CD8-positive, alpha-beta memory T cell (primary cell): ENCODE results near the gene MRPL54. TPM values are rescaled to one million over a fixed set of nuclear protein-coding genes. Genes with fewer than 3 reads are reported as not detected.
"Not testable (repeated sequence)": the region's sequence is repeated elsewhere in the genome, so short reads cannot be mapped to it uniquely, and the experiment has no call there.

Experiments
- CTCF ChIA-PET: fragments of 350-600 bp; sonication (Branson Sonifier 250); formaldehyde crosslinking; loops from one replicate; lab custom pipeline; 2021; ENCODE audit warnings: antibody characterized with exemption; lab: Charles Lee
- POLR2A ChIA-PET: fragments of 350-600 bp; sonication (Branson Sonifier 250); formaldehyde crosslinking; loops from one replicate; lab custom pipeline; 2021; ENCODE audit warnings: antibody characterized with exemption; lab: Charles Lee
- DNase-seq, 5 donors: peaks; one replicate each; pipeline versions ENCODE4 v3.0.0 to v3.0.0-alpha.2; 2020 to 2022; ENCODE audit warnings: mixed read lengths in 1 of 5
- H3K27ac ChIP-seq: one replicate; pipeline ENCODE4 v1.7.0; 2013; ENCODE audit warnings: low read depth, mild to moderate bottlenecking, low read length, moderate library complexity
- H3K27me3 ChIP-seq: 2 replicates; pipeline ENCODE4 v1.7.0; 2013; ENCODE audit warnings: low read length, mild to moderate bottlenecking; ENCODE audit not compliant: insufficient read depth, poor library complexity, severe bottlenecking
- H3K36me3 ChIP-seq: 2 replicates; pipeline ENCODE4 v1.7.0; 2013; ENCODE audit warnings: mild to moderate bottlenecking, low read length, moderate library complexity; ENCODE audit not compliant: insufficient read depth
- H3K4me1 ChIP-seq: 2 replicates; pipeline ENCODE4 v1.7.0; 2013; ENCODE audit warnings: mild to moderate bottlenecking, low read length, moderate library complexity; ENCODE audit not compliant: insufficient read depth
- H3K4me3 ChIP-seq: 2 replicates; pipeline ENCODE4 v1.7.0; 2013; ENCODE audit warnings: mild to moderate bottlenecking, low read length
- H3K9me3 ChIP-seq: 2 replicates; pipeline ENCODE4 v1.7.0; 2013; ENCODE audit warnings: mild to moderate bottlenecking, low read length
- H3K27ac Mint-ChIP-seq, 8 donors: one replicate each; pipeline ENCODE4 v1.8.0; 2020 to 2021; ENCODE audit warnings: mixed read lengths in 8 of 8, mild to moderate bottlenecking in 6 of 8, inconsistent platforms in 3 of 8, moderate library complexity in 3 of 8
- H3K27me3 Mint-ChIP-seq, 2 donors: one replicate each; pipeline ENCODE4 v1.8.0; 2020 to 2021; ENCODE audit warnings: mixed read lengths in 2 of 2, mild to moderate bottlenecking in 1 of 2, moderate library complexity in 1 of 2
- H3K36me3 Mint-ChIP-seq, 3 donors: one replicate each; pipeline ENCODE4 v1.8.0; 2020 to 2021; ENCODE audit warnings: mixed read lengths in 3 of 3, inconsistent platforms in 1 of 3, mild to moderate bottlenecking in 1 of 3
- H3K4me1 Mint-ChIP-seq, 3 donors: one replicate each; pipeline ENCODE4 v1.8.0; 2020 to 2021; ENCODE audit warnings: mixed read lengths in 3 of 3, inconsistent platforms in 1 of 3, mild to moderate bottlenecking in 1 of 3
- H3K4me3 Mint-ChIP-seq, 7 donors: one replicate each; pipeline ENCODE4 v1.8.0; 2020 to 2021; ENCODE audit warnings: mixed read lengths in 7 of 7, mild to moderate bottlenecking in 6 of 7, moderate library complexity in 4 of 7, inconsistent platforms in 2 of 7
- H3K9me3 Mint-ChIP-seq, 5 donors: one replicate each; pipeline ENCODE4 v1.8.0; 2020 to 2022; ENCODE audit warnings: mixed read lengths in 5 of 5, mild to moderate bottlenecking in 3 of 5, moderate library complexity in 2 of 5, inconsistent platforms in 1 of 5
- polyA plus RNA-seq: library from polyadenylated mRNA; unstranded; fragments of 300-500 nt; fragmentation: Illumina TruSeq; gene quantifications from one replicate; pipeline ENCODE4 v1.2.3, GENCODE V29; 2021
- total RNA-seq, 2 experiments: library from RNA; stranded (reverse); gene quantifications; one replicate each; pipeline ENCODE4 v1.2.3, GENCODE V29; 2021

The MRPL54 gene
- total and polyA plus RNA-seq, 3 experiments from 2014 or later, result 85.0 to 113 (median 95.3) TPM

DNA sequence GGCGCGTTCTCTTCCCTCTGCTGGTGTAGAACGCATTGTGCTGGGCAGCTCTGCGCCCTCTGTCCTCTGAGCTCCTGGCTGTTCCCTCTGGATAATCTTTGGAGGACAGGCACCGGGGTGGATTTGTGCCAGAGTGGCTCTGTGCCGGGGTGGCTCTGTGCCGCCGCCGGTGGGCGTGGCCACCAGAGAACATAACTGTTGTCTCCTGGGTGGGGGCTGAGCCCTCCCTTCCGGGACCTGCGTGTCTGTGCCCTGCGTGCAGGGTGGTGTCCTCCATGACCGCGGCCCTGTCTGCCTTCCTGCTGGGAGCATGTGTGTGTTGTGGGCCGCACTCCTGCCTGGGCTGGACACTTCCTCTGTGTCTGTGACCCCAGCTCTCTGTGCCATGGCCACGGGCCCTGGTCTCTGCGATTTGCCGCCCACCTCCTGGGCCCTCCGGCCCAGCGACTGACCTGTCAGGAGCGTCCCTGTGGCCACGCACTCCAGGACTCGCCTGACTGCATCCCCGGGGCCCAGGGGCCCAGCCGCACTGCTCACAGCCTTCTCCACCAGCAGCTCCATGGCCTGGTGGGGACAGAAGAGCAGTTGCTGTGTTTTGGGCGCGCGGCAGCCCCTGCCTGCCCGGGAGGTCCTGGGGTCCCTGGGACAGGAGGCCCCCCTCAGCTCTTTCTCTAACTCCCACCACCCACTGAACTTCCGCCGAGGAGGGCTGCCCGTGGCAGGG is 46.1 kb downstream of the MRPL54 start:
- peak overlapping the region in 4 of 8 donors; percentile 29 to 82 (median 74) for H3K27ac Mint-ChIP-seq
- no peaks in the 10 kb centered on the region for H3K36me3 Mint-ChIP-seq
- Histone ChIP-seq H3K27me3 (no peaks in the 10 kb centered on the region), H3K9me3 (no peaks in the 10 kb centered on the region), H3K36me3 (no peaks in the 10 kb centered on the region), H3K27ac (no peak overlapping the region), H3K4me3 (no peak overlapping the region), H3K4me1 (peaks cover 28% of the 10 kb centered on the region)
- ChIA-PET POLR2A (no interaction called here), CTCF (interaction anchor here (1.1 kb wide), 1 partner anchor 11 kb away, joined by 3 read pairs; no protein-coding TSS in a partner anchor)
- no peaks in the 10 kb centered on the region for H3K9me3 Mint-ChIP-seq
- H3K4me3 Mint-ChIP-seq, result peak overlapping the region in 1 of 7 donors; percentile 61
- no peak for DNase-seq
- peaks cover 40 to 68% (median 44%) of the 10 kb centered on the region in 3 donors for H3K4me1 Mint-ChIP-seq
- no peaks in the 10 kb centered on the region for H3K27me3 Mint-ChIP-seq

- Histone ChIP-seq H3K27ac (no peak overlapping the region), H3K4me3 (no peak overlapping the region), H3K9me3 (no peaks in the 10 kb centered on the region), H3K36me3 (no peaks in the 10 kb centered on the region), H3K27me3 (no peaks in the 10 kb centered on the region), H3K4me1 (peaks cover 38% of the 10 kb centered on the region)
- H3K27me3 Mint-ChIP-seq, result no peaks in the 10 kb centered on the region
- H3K9me3 Mint-ChIP-seq, result no peaks in the 10 kb centered on the region
- CTCF ChIA-PET, result no interaction called here
- H3K27ac Mint-ChIP-seq, result peak overlapping the region in 4 of 8 donors; percentile 82 to 90 (median 84)
- H3K4me1 Mint-ChIP-seq, result peaks cover 48 to 73% (median 50%) of the 10 kb centered on the region in 3 donors
- DNase-seq, result no peak
- POLR2A ChIA-PET, result no interaction called here
- no peak overlapping the region for H3K4me3 Mint-ChIP-seq
- no peaks in the 10 kb centered on the region for H3K36me3 Mint-ChIP-seq
These were observed 47.6 kb downstream of the MRPL54 start for GRCh38 chr19:3809881-3810707.

DNA sequence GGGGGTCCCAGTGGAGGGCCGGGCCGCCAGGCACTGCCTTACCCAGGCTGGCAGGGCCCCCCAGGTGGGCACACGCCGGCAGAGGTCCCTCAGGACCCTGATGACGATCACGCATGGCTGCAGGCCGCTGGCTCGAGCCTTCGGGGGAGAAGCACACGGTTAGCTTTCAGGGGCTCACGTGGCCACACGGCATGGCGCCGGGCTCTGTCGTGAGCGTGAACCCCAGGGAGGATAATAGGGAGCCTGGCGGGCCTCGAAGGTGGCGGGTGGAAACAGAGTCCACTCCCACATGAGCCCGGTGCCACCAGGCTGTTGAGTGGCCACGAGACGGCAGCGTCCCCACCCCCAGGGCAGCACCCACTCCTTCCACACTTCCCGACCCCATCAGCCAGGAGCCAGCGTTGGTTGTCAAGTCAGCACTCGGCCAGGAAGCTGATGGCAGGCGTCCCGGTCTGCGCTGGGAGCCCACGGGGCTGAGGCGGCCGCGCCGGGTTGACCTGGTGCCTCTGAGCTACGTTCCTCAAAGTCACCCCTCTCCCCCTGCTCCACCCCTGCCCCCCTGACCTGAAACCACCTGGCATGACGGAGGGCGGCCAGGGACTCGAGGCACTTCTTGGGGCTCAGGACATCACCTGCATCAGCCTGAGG is 48.4 kb downstream of the MRPL54 start:
- H3K27ac Mint-ChIP-seq, result peak overlapping the region in 2 of 8 donors; percentile 43 to 70
- POLR2A ChIA-PET, result interaction anchor here (2.2 to 3.0 kb wide), 2 partner anchors 13 to 49 kb away, joined by 10 to 29 read pairs; partner anchors contain the start of genes APBA3 and MRPL54
- no peak overlapping the region for H3K27ac ChIP-seq

DNA sequence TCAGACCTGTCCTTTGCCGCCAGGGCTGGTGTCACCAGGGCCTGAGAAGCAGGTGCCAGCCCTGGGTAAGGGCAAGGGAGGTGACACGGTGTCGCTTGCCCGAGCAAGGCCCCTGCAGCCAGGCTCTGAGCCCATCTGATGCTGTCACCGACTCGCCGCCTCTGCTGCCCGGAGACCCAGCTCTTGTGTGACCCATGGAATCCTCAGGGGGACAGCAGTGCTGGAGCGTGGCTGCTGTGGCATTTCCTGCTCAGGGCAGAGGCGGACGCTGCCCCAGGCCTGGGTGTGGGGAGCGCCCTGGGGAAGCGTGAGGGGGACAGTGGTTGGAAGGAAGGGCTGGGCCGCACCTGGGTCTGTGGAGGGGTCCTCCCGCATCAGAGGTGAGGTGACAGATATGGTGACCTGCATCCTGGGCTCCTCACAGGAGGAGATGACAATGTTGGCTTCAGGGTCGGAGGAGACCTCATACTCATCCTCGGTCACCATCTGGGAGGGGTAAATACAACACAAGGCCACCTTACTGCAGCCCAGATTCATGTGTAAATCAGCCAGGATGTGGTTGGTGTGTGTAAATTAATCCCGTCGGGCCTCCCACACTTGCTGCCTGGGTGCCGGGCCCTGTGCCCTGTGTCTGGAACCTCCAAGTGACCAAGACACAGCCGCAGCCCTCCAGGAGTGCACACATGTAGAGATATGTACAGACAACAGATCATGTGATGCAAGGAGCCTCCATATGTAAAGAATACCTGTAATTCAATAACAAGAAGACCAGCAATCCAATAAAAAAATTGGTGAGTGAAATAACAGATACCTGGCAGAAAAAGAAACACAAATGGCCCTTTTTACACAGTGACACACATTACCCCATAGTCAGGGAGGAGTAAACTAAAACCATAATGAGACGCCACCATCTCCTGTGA is 51.3 kb downstream of the MRPL54 start:
- no peaks in the 10 kb centered on the region for H3K9me3 ChIP-seq
- H3K4me1 Mint-ChIP-seq, result peaks cover 35 to 54% (median 37%) of the 10 kb centered on the region in 3 donors
- no peaks in the 10 kb centered on the region for H3K36me3 Mint-ChIP-seq
- CTCF ChIA-PET, result interaction anchor here (1.6 to 3.7 kb wide), 3 partner anchors 9 to 51 kb away, joined by 4 to 16 read pairs (median 13); partner anchors contain the start of gene MRPL54
- H3K4me1 ChIP-seq, result peaks cover 46% of the 10 kb centered on the region
- no peaks in the 10 kb centered on the region for H3K9me3 Mint-ChIP-seq
- H3K27me3 Mint-ChIP-seq, result no peaks in the 10 kb centered on the region
- POLR2A ChIA-PET, result interaction anchor here (1.0 to 3.0 kb wide), 3 partner anchors 9 to 52 kb away, joined by 4 to 29 read pairs (median 5); partner anchors contain the start of genes APBA3, MATK and MRPL54
- peak overlapping the region; percentile 44 to 80 (median 76) for H3K4me3 Mint-ChIP-seq
- no peak overlapping the region for H3K27ac ChIP-seq
- peak overlapping the region; percentile 38 for H3K4me3 ChIP-seq
- H3K27me3 ChIP-seq, result no peaks in the 10 kb centered on the region
- DNase-seq, result peak in 1 of 5 donors; percentile 28
- H3K27ac Mint-ChIP-seq, result peak overlapping the region; percentile 88 to 98 (median 96)
- no peaks in the 10 kb centered on the region for H3K36me3 ChIP-seq

More for the DNA sequence above, 48.4 kb downstream of the MRPL54 start:
- no peaks in the 10 kb centered on the region for H3K36me3 Mint-ChIP-seq
- no peaks in the 10 kb centered on the region for H3K27me3 ChIP-seq
- no peaks in the 10 kb centered on the region for H3K27me3 Mint-ChIP-seq
- H3K4me1 ChIP-seq, result peaks cover 39% of the 10 kb centered on the region
- H3K9me3 ChIP-seq, result no peaks in the 10 kb centered on the region
- no peaks in the 10 kb centered on the region for H3K9me3 Mint-ChIP-seq
- no peaks in the 10 kb centered on the region for H3K36me3 ChIP-seq
- no peak overlapping the region for H3K4me3 ChIP-seq
- H3K4me3 Mint-ChIP-seq, result peak overlapping the region in 1 of 7 donors; percentile 51
- peaks cover 43 to 67% (median 50%) of the 10 kb centered on the region in 3 donors for H3K4me1 Mint-ChIP-seq
- CTCF ChIA-PET, result interaction anchor here (1.0 to 3.7 kb wide), 2 partner anchors 11 to 12 kb away, joined by 3 to 16 read pairs; no protein-coding TSS in a partner anchor
- no peak for DNase-seq

GRCh38 chr19:3814648-3815047 is 52.2 kb downstream of the MRPL54 start:
- Histone ChIP-seq H3K36me3 (no peaks in the 10 kb centered on the region), H3K27ac (no peak overlapping the region), H3K4me1 (peaks cover 48% of the 10 kb centered on the region), H3K4me3 (no peak overlapping the region), H3K9me3 (no peaks in the 10 kb centered on the region), H3K27me3 (no peaks in the 10 kb centered on the region)
- no peaks in the 10 kb centered on the region for H3K27me3 Mint-ChIP-seq
- peak overlapping the region in 6 of 7 donors; percentile 44 to 80 (median 70) for H3K4me3 Mint-ChIP-seq
- H3K9me3 Mint-ChIP-seq, result no peaks in the 10 kb centered on the region
- ChIA-PET POLR2A (no interaction called here), CTCF (interaction anchor here (0.9 to 1.6 kb wide), 2 partner anchors 31 to 52 kb away, joined by 3 to 4 read pairs; partner anchors contain the start of gene MRPL54)
- H3K36me3 Mint-ChIP-seq, result no peaks in the 10 kb centered on the region
- no peak for DNase-seq
- peak overlapping the region; percentile 88 to 98 (median 96) for H3K27ac Mint-ChIP-seq
- peaks cover 35 to 47% (median 37%) of the 10 kb centered on the region in 3 donors for H3K4me1 Mint-ChIP-seq

DNA sequence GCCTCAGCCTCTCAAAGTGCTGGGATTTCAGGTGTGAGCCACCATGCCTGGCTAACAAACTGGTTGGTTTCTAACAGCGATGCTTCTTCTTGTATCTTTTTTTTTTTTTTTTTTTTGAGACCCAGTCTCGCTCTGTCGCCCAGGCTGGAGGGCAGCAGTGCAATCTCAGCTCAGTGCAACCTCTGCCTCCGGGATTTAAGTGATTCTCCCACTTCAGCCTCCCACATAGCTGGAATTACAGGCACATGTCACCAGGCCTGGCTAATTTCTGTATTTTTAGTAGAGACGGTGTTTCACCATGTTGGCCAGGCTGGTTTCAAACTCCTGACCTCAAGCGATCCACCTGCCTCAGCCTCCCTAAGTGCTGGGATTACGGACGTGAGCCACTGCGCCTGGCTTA is 53.7 kb downstream of the MRPL54 start:
- peak overlapping the region in 1 of 8 donors; percentile 36 for H3K27ac Mint-ChIP-seq
- H3K4me3 ChIP-seq, H3K36me3 ChIP-seq, DNase-seq, H3K27me3 ChIP-seq, H3K9me3 Mint-ChIP-seq, H3K27ac ChIP-seq, H3K4me3 Mint-ChIP-seq, H3K9me3 ChIP-seq, H3K27me3 Mint-ChIP-seq, POLR2A ChIA-PET, H3K36me3 Mint-ChIP-seq: not testable (repeated sequence)
- H3K4me1 ChIP-seq, result peaks cover 48% of the 10 kb centered on the region
- H3K4me1 Mint-ChIP-seq, result peaks cover 35 to 47% (median 36%) of the 10 kb centered on the region in 3 donors
- CTCF ChIA-PET, result interaction anchor here (0.7 to 2.1 kb wide), 4 partner anchors 23 to 152 kb away, joined by 3 to 6 read pairs (median 3); partner anchors contain the start of genes APBA3 and MRPL54
